Measurements from ENCODE around the gene PRICKLE2. TPM values are rescaled to one million over a fixed set of nuclear protein-coding genes. Genes with fewer than 3 reads are reported as not detected.

PRICKLE2 gene
- total RNA-seq, 1 donor from 2014 or later = 37.2 TPM

GRCh38 chr3:64157150-64158035 lies 67.9 kb downstream of the PRICKLE2 start:
- H3K36me3 ChIP-seq = peaks cover 22% of the 10 kb centered on the region
- H3K4me3 ChIP-seq = no peak overlapping the region
- H3K4me1 ChIP-seq = peaks cover 6% of the 10 kb centered on the region
- intact Hi-C loops (cut with DNase I) = no loop called here
- no peak for DNase-seq
- ATAC-seq = no peak
- no peak overlapping the region for H3K27ac ChIP-seq
- H3K9me3 ChIP-seq = no peaks in the 10 kb centered on the region
- H3K27me3 ChIP-seq = no peaks in the 10 kb centered on the region
- no peak for TF ChIP-seq CTCF (IDR thresholded peaks at IDR 0.05)

DNA sequence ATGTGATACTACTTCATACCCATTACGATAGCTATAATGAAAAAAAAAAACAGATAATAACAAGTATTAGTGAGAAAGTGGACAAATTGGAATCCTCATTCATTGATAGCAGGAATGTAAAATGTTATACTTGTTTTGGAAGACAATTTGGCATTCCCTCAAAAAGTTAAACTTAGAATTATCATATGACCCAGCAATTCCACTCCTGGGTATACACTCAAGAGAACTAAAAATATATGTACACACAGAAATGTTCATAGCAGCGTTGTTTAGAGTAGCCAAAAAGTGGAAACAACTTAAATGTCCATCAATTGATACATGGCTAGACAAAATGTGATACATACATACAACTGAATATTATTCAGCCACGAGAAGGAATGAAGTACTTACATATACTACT lies 69.9 kb downstream of the PRICKLE2 start:
- no peak for DNase-seq
- no peak for TF ChIP-seq CTCF (IDR thresholded peaks at IDR 0.05)
- H3K27ac ChIP-seq = no peak overlapping the region
- H3K27me3 ChIP-seq = no peaks in the 10 kb centered on the region
- no peaks in the 10 kb centered on the region for H3K9me3 ChIP-seq
- no peak overlapping the region for H3K4me3 ChIP-seq
- intact Hi-C loops (cut with DNase I) = no loop called here
- H3K36me3 ChIP-seq = peaks cover 22% of the 10 kb centered on the region
- peaks cover 7% of the 10 kb centered on the region for H3K4me1 ChIP-seq
- no peak for ATAC-seq

DNA sequence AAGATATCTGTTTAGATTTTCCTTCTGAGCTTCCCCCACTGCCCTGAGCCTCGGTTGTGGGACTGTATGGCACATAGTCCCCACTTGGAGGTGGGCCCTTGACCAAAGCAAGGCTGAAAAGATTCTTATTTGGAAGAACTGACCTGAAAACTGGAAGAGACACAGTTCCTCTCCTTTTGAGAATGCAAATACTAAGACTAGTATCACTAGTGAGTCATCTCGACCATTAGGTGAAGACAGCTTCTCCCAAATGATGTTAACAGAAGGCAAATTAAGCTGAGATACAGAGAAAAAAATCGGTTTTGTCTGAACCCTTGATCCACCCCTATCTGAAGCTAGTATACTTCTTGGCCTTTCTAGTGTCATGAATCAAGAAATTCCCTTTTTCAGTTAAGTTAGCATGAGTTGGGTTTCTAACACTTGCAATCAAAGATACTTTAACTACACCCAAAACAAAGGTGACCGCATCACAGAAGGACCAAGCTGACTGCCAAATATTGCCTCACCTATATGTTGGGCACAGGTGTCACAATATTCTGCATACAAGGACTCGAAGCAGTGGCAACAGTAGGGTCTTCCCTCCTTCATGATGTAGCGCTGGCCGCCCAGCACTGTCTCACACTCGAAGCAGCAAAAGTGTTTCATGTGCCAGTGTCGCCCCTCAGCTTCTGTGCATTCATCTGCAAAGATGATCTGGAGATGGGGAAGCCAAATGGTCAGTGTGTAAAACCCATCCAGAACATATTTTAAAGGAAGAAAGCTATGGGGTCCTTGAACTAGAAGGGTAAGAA lies 72.4 kb downstream of the PRICKLE2 start:
- Histone ChIP-seq H3K27ac (no peak overlapping the region), H3K4me1 (peaks cover 11% of the 10 kb centered on the region), H3K9me3 (no peaks in the 10 kb centered on the region), H3K4me3 (no peak overlapping the region), H3K36me3 (peaks cover 13% of the 10 kb centered on the region), H3K27me3 (no peaks in the 10 kb centered on the region)
- TF ChIP-seq CTCF (IDR thresholded peaks at IDR 0.05) = no peak
- ATAC-seq (no peak), DNase-seq (no peak)
- intact Hi-C loops (cut with DNase I) = no loop called here

- Histone ChIP-seq H3K36me3 (peaks cover 17% of the 10 kb centered on the region), H3K27ac (peak overlapping the region; percentile 80), H3K4me1 (peaks cover 11% of the 10 kb centered on the region), H3K27me3 (no peaks in the 10 kb centered on the region), H3K4me3 (no peak overlapping the region), H3K9me3 (no peaks in the 10 kb centered on the region)
- no peak for TF ChIP-seq CTCF (IDR thresholded peaks at IDR 0.05)
- ATAC-seq = no peak
- intact Hi-C loops (cut with DNase I) = no loop called here
- no peak for DNase-seq
Observed at GRCh38 chr3:64152086-64152485, 73.2 kb downstream of the PRICKLE2 start.

DNA sequence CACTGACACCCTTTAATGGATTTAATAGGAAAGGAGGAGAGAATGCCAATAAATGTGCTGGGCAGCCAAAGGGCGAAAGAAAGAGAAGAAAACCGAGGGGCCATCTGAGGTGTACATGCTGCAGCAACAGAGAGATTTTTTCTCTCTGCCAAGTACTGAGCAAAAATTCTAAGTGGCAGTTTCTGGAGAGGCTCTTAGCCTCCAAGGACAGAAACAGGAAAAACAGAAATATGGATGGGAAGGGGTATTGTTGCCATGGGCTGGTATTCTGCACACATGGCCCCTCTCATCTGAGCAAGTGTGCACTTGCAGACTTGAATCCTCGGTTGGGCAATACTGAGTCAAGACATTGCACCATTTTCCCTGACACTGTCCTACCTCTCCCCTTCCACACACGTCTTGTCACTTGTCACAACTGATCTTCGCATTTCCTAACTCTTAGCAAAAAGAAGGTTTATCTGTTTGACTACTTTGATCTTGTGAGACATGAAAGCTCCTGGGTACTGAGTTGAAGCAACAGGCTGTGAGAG lies 73.9 kb downstream of the PRICKLE2 start:
- ATAC-seq = peak; percentile 57
- peaks cover 17% of the 10 kb centered on the region for H3K36me3 ChIP-seq
- H3K4me3 ChIP-seq = no peak overlapping the region
- no peaks in the 10 kb centered on the region for H3K9me3 ChIP-seq
- H3K27ac ChIP-seq = peak overlapping the region; percentile 80
- H3K4me1 ChIP-seq = peaks cover 11% of the 10 kb centered on the region
- H3K27me3 ChIP-seq = no peaks in the 10 kb centered on the region
- DNase-seq = no peak
- intact Hi-C loops (cut with DNase I) = no loop called here
- TF ChIP-seq CTCF (IDR thresholded peaks at IDR 0.05) = no peak
